HG02571 (cell line): Measurements from ENCODE around the gene TRIM22.
A peak's percentile ranks its signal among the peaks of the same experiment; 100 is the strongest.
"Not testable (repeated sequence)": the region's sequence is repeated elsewhere in the genome, so short reads cannot be mapped to it uniquely, and the experiment has no call there.

Experiments
- ATAC-seq: cut with Tn5 transposase; IDR thresholded peaks from one replicate; pipeline ENCODE4 v1.9.1; 2021; ENCODE audit warnings: mild to moderate bottlenecking, moderate library complexity; ENCODE audit not compliant: unreplicated experiment

The TRIM22 gene

DNA sequence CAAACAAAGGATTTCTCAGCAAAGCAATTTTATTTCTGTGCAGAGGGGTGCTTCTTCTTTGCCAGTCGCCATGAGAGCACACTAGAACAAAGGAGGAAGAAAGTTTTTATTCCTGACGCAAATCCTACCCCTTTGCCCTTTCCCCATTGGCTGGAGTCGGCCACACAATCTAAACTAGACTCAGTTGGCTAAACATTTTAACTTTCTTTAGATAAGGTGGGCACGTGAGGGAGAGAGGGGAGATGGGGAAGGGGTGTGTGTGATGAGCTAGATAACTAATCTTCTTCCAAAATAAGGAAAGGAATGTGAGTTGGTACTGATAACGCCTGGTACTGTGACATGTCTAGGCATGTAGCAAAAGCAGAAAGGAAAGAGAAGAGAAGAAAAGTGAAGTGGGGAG lies 626 bp downstream of the TRIM22 start:
- ATAC-seq, result no peak

DNA sequence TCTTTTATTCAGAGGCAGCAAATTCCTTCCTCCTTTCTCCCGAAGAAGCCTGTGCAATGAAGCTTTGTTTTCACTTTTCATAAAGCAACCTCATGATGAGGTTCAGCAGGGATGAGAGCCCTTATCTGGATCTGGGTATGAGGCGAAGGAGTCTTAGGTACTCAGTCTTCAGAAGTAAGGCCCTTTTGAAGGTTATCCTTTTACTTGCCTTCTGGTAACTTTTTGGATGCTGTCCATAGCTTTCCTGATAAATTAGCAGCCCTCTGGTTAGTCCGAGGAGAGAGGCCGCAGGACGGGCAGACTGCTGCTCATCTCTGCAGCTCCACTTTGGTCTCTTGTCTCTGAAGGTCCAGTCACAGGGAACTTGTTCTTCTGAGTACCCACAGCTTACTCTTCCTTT lies 1.1 kb downstream of the TRIM22 start:
- ATAC-seq, result no peak

DNA sequence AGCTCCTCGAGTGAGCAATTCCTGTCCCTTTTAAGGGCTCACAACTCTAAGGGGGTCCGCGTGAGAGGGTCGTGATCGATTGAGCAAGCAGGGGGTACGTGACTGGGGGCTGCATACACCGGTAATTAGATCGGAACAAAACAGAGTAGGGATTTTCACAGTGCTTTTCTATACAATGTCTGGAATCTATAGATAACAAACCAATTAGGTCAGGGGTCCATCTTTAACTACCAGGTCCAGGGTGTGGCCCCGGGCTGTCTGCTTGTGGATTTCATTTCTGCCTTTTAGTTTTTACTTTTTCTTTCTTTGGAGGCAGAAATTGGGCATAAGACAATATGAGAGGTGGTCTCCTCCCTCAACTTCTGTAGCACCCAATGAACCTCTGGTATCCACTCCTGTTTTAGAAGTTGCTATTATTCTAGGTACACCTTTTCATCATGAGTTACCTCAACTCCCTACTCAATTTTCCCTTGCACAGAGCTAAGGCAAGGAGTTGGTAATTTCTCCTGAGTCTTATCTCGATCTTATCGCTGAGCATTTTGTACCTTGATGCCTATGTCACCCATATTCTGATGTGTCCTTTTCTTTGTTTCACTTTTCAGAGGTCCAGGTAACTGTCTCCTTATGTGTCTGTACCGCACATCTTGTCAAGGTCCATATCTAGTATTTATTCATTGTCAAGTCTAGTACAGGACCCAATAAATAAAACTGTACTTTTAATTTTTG lies 1.8 kb downstream of the TRIM22 start:
- not testable (repeated sequence) for ATAC-seq

DNA sequence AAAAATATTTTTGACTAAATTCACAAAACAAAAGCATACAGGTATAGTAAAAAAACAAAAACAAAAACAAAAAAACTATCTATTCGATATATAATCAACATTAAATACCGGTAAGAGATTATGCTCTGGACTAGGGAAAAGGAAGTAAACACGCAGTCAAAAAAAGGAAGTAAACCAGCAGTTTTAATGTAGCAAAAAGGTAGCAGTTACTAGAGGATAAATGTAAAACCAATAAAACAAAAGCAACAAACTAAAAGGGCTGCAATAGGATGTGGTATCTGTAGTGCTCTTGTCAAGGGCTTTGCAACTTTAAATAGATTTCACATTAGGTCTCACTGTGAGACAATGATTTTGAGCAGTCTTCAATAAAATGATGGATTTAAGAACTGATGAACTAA lies 2.4 kb downstream of the TRIM22 start:
- ATAC-seq, result no peak

DNA sequence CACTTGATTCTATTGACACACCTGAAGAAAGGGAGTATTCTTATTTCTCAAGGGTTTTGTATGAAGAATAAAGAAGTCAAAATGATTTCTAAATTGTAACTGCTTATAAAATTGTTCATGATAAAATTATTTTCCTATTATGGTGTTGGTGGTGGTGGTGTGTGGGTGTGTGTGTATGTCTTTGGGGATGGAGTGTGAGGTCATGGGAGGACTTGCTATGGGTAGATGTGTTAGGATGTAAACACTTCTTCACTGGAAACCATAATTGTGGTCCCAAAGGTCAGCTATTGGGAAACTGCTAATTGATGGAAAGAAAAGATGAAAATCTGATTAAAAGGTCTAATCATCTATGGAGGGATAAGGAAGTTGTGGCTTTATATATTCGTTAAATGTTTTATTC lies 5.1 kb downstream of the TRIM22 start:
- no peak for ATAC-seq

DNA sequence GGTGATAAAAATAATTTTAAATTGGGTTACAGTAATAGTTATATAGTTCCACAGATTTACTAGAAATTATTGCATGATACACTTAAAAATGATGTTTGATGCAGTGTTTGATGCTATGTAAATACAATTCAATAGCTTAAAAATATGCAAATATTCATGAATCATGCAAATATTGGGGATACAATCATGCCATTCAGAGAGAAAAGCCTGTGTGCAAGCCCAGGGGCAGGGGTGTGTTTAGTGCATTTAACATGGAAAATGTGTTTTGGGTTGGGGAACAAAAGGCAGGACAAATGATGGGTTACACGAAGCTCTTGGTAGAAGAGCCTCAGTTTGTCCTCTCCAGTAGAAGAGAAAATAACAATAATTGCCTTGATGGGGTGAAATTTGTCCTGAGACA lies 6.0 kb downstream of the TRIM22 start:
- ATAC-seq, result no peak

DNA sequence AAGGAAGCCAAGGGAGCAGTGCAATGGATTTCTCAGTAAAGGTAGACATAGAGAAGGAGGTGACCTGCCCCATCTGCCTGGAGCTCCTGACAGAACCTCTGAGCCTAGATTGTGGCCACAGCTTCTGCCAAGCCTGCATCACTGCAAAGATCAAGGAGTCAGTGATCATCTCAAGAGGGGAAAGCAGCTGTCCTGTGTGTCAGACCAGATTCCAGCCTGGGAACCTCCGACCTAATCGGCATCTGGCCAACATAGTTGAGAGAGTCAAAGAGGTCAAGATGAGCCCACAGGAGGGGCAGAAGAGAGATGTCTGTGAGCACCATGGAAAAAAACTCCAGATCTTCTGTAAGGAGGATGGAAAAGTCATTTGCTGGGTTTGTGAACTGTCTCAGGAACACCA lies 6.6 kb downstream of the TRIM22 start:
- ATAC-seq, result no peak

DNA sequence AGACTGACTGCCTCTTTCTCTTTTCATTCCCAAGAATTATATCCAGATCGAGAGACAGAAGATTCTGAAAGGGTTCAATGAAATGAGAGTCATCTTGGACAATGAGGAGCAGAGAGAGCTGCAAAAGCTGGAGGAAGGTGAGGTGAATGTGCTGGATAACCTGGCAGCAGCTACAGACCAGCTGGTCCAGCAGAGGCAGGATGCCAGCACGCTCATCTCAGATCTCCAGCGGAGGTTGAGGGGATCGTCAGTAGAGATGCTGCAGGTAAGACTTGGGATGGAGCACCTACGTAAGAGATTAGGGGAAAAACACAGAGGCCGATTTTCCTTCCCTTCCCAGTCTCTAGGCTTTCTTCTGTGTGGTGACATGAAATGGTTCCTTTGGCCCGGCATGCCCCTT lies 8.7 kb downstream of the TRIM22 start:
- no peak for ATAC-seq

DNA sequence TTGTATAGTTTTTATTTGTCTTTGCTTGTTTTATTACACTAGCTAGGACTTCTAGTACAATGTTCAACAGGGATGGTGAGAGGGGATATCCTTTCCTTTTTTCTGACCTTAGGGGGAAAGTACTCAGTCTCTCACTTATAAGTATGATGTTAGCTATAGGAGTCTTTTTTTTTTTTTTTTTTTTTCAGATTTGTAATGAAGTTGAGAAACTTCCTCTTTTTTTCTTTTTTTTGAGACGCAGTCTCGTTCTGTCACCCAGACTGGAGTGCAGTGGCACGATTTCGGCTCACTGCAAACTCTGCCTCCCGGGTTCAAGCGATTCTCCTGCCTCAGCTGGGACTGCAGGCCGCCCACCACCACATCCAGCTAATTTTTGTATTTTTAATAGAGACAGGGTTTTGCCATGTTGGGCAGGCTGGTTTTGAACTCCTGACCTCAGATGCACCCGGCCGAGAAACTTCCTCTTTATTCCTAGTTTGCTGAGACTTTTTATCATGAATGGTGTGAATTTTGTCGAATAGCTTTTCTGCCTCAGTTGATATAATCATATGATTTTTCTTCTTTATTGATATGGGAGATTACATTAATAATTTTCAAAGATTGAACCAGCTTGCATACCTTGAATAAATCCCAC lies 10.9 kb downstream of the TRIM22 start:
- no peak for ATAC-seq

DNA sequence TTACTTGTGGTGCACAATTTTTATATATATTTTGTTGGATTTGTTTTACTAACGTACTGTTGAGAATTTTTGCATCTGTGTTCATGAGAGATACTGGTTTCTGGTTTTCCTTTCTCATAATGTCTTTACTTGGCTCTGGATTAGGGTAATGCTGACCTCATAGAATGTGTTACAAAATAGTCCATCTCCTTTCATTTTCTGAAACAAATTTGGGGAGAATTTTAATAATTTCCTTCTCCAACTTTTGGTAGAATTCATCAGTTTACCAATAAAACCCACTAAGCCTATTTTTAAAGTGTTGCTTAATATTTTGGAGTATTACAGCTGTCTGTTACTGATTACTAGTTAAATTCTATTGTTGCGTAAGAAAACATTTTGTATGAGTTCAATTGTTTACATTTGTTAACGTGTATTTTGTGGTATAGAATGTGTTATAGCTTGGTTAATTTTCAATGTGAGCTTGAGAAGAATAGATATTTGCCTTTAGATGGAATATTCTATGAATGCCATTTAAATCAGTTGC lies 11.5 kb downstream of the TRIM22 start:
- ATAC-seq, result no peak

DNA sequence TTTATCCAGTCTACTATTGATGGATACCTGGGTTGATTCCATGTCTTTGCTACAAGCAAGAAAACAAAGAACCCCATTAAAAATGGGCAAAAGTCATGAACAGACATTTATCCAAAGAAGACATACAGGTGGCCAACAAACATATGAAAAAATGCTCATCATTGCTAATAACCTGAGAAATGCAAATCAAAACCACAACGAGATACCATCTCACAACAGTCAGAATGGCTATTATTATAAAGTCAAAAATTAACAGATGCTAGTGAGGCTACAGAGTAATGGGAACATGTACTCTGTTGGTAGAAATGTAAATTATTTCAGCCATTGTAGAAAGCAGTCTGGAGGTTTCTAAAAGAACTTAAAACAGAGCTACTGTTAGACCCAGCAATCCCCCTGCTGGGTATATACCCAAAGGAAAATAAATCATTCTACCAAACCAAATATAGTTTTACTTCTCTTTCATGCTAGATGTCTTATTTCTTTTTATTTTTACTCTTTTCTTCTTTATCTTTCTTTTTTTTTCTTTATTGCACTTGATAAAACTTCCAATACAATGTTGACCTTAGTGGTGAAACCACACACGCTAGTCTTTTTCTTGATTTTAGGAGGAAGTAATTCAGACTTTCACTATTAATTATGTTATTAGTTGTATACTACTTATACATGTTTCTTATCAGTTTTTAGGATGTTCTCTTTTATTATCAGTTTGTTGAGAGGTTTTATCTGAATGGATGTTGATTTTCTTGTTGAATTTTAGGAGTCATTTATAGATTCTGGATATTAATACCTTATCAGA lies 14.3 kb downstream of the TRIM22 start:
- ATAC-seq, result peak; percentile 75

DNA sequence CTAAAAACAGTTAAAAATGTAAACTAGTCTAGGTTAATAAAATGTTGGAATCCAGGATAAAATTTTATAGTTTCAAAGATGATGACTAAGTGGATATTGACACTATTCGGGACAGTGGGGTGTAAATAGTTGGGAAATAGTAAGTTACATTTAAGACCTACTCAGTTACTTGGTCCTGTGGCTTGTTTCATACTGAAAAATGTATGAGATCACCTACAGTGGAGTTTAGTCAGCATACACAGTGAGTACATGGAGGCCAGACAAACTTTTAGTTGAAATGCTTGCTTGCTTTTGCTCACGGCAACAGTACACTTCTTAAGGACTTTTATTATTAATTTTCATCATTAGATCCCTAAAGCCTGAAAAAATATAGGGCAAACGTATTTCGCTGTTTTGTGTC lies 16.1 kb downstream of the TRIM22 start:
- ATAC-seq, result no peak

DNA sequence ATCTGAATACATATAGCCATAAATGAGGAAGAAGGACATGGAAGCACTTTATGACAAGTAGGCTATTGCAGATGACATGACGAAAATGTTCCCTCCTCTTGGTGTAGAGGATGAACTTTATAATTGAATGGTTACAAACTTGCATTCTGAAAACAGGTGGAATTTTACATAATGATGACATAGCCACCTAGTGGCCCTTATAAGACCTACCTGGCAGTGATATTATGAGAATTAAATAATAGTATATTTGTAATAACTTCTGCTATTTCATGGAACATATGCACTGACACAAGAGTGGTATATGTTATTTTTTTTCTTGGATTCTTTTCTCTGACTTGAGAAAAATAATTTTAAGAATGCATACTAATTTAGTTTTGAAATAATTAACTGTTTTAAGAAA lies 22.9 kb downstream of the TRIM22 start:
- no peak for ATAC-seq

DNA sequence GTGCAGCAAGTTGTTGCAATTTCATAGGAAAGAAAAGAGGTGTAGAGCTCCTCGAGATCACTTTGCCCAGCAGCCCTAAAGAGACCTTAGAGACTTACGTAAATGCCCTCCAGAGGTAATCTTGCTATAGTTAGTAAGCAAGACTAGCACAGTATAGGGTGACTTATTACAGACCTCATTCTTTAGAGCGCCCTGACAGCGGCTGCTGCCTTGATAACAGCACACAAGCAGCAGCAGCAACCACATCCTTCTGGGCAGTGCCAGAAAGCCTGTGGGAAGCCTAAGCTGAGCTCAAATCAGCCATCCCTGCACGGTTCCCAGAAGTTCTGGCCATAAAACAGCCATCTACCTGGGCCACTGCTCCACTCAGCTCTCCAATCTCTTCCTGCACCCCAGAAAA lies 24.1 kb downstream of the TRIM22 start:
- no peak for ATAC-seq

DNA sequence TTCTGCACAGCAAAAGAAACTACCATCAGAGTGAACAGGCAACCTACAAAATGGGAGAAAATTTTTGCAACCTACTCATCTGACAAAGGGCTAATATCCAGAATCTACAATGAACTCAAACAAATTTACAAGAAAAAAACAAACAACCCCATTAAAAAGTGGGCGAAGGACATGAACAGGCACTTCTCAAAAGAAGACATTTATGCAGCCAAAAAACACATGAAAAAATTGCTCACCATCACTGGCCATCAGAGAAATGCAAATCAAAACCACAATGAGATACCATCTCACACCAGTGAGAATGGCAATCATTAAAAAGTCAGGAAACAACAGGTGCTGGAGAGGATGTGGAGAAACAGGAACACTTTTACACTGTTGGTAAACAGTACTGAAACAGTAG lies 26.9 kb downstream of the TRIM22 start:
- not testable (repeated sequence) for ATAC-seq

DNA sequence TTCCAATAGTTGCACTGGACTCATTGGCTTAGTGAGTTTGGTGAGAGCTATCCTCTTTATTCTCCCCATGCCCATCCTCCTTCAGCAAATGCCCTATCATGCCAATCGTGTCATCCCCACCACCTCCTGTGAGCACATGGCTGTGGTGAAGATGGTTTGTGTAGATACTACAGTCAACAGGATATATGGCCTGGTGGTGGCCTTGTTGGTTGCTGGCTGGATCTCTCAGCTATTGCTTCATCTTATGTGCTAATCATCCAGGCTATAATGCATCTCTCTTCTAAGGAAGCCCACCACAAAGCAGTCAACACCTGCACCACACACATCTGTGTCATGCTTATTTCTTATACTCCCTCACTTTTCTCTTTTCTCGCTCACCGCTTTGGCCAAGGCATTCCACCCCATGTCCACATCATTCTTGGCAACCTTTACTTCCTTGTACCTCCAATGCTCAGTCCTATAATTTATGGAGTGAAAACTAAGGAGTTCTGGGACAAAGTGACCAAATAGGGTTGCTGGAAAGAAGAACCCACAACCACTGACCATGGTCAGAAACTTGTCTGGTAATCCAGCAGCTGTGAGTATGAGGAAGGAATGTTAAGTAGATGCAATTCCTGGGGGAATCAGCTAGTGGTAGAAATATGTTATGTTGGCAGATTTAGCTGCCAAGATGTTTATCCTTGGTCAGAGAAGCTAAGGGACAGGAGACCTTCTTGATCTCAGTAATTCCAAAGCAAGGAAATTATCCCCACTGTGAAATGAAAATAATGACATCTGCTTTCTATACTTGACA lies 30.3 kb downstream of the TRIM22 start:
- no peak for ATAC-seq

DNA sequence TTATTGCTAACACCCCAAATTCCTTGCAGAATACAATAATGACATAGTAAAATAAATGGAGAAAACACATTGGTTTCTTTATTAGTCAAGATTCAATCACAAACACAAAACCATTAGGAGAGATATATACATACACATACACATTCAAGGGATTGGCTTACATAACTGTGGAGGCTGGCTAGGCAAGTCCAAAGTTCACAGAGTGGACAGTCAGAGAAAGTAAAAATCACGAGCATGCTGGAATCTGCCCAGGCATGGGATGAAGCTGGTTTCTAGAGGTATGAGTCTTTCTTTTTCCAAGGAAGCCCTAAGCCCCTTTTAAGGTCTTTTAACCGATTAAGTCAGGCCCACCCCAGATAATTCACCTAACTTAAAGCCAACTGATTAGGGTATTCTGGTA lies 33.0 kb downstream of the TRIM22 start:
- no peak for ATAC-seq

DNA sequence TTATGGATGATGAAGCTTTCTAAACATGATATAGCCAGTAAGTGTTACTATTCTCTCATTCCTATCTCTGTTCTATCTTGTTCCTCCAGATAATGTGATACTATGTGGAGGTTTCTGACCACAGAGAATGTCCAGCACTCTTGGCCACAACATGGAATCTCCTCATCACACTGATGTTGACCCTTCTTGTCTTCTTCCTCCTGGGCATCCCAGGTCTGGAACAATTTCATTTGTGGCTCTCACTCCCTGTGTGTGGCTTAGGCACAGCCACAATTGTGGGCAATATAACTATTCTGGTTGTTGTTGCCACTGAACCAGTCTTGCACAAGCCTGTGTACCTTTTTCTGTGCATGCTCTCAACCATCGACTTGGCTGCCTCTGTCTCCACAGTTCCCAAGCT lies 36.8 kb downstream of the TRIM22 start:
- ATAC-seq, result no peak

DNA sequence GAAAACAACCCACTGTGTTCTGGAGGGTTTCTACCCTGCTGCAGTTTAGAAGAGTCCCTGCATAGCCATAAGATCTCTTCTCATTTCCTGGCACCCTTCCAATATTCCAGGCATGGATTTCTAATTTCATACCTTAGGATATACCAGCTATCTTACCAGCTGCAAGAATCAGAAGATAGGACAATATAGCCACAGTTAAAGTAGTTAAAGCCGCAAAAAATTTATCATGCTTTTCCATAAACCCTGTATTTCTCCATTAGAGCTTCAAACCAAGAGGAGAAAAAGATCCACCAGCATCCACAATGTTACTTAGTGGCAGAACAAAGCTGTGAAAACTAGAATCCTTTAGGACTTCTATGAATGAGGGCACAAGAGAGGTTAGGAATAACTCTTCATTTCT lies 38.1 kb downstream of the TRIM22 start:
- ATAC-seq, result no peak

DNA sequence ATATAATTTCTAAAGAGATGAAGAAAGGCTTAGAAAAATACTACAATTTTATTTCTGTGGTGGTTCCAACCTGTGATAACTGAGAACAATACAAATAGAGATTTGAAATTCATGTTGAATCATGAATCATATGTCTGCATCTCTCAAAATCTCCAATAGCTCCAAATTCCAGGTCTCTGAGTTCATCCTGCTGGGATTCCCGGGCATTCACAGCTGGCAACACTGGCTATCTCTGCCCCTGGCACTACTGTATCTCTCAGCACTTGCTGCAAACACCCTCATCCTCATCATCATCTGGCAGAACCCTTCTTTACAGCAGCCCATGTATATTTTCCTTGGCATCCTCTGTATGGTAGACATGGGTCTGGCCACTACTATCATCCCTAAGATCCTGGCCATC lies 46.8 kb downstream of the TRIM22 start, which contains the start of gene OR56B1:
Gene OR56B1, plus strand, starts transcription at position 53 of the 400 bp plus-strand sequence. Its CDS starts 69 bp downstream, at position 122.
- ATAC-seq, result no peak

DNA sequence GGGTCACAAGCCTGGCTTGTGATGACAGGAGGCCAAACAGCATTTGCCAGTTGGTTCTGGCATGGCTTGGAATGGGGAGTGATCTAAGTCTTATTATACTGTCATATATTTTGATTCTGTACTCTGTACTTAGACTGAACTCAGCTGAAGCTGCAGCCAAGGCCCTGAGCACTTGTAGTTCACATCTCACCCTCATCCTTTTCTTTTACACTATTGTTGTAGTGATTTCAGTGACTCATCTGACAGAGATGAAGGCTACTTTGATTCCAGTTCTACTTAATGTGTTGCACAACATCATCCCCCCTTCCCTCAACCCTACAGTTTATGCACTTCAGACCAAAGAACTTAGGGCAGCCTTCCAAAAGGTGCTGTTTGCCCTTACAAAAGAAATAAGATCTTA lies 47.5 kb downstream of the TRIM22 start:
- no peak for ATAC-seq
